Thyroid gland (tissue), 4 donors: ENCODE data around the gene CEP170.

Source experiments
- POLR2A ChIP-seq, 2 donors: fragments of 450-650 bp; IDR thresholded peaks; one replicate each; pipeline ENCODE4 v1.6.1; 2017; ENCODE audit warnings: antibody characterized with exemption in 2 of 2, mild to moderate bottlenecking in 2 of 2, moderate library complexity in 1 of 2
- TF ChIP-seq, protein P1 (sequence below), 6 experiments: fragments of 200-600 bp in 3 of 6; fragments of 450-650 bp in 3 of 6; sonication (generic) in 3 of 6; IDR thresholded peaks; one replicate each; pipeline ENCODE4 v1.5.1; 2016 to 2019; ENCODE audit warnings: antibody characterized with exemption in 6 of 6, mild to moderate bottlenecking in 2 of 6, inconsistent platforms in 1 of 6, moderate library complexity in 1 of 6

DNA sequence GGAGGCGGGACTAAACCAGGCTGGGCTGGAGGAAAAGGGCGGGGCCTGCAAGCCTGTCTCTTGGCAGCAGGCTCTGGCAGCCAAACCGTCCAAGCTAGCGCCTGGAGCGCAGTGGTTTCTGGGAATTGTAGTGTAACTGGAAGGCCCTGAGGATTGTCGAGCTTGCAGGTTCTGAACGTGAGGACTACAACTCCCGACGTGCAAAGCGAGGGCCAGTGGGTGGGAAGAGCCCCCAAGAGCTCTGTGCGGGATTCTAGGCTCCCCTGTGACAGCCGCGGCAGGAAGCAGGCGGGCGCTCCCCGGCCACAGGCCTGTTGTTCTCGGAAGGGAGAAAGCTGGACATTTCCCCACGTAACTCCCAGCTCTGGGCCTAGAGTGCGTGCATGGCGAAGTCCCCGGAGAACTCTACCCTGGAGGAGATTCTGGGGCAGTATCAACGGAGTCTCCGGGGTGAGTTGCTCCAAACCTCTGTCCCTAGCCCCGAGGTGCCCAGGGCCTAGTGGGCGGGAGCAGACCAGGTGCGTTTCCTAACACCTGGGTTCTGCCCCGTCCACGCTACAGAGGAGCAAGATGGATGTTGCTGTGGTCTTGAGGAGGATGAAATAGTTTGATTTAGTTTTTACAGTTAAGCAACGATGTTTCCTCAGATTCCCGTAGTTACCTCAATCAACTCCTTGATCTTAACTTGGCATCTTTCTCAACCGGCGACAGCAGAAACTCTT lies 871 bp upstream of the CEP170 start, which contains the start of gene SDCCAG8:
- TF ChIP-seq, protein P1, sequence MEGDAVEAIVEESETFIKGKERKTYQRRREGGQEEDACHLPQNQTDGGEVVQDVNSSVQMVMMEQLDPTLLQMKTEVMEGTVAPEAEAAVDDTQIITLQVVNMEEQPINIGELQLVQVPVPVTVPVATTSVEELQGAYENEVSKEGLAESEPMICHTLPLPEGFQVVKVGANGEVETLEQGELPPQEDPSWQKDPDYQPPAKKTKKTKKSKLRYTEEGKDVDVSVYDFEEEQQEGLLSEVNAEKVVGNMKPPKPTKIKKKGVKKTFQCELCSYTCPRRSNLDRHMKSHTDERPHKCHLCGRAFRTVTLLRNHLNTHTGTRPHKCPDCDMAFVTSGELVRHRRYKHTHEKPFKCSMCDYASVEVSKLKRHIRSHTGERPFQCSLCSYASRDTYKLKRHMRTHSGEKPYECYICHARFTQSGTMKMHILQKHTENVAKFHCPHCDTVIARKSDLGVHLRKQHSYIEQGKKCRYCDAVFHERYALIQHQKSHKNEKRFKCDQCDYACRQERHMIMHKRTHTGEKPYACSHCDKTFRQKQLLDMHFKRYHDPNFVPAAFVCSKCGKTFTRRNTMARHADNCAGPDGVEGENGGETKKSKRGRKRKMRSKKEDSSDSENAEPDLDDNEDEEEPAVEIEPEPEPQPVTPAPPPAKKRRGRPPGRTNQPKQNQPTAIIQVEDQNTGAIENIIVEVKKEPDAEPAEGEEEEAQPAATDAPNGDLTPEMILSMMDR (IDR thresholded peaks at IDR 0.05), result no peak
- peak; percentile 81 to 95 for TF ChIP-seq POLR2A (IDR thresholded peaks at IDR 0.05)
